Prostate gland (tissue), 2 donors: ENCODE measurements around the gene PRDM16.

Experiments used
- CTCF ChIP-seq, 4 experiments: fragments of 200-600 bp in 2 of 4; fragments of 450-650 bp in 2 of 4; sonication (generic) in 2 of 4; IDR thresholded peaks; 1 replicate in 3 of 4; 2 replicates in 1 of 4; pipeline ENCODE4 v1.5.1; 2016 to 2019; ENCODE audit warnings: antibody characterized with exemption in 4 of 4, mild to moderate bottlenecking in 2 of 4, moderate library complexity in 2 of 4
- POLR2A ChIP-seq: fragments of 450-650 bp; IDR thresholded peaks from one replicate; pipeline ENCODE4 v1.6.1; 2016; ENCODE audit warnings: antibody characterized with exemption, mild to moderate bottlenecking
- POLR2AphosphoS5 ChIP-seq: sonication (generic); formaldehyde crosslinking; IDR thresholded peaks from one replicate; pipeline ENCODE4 v1.6.1; 2017; ENCODE audit warnings: antibody characterized with exemption

GRCh38 chr1:3227351-3227704 lies 158.3 kb downstream of the PRDM16 start:
- TF ChIP-seq POLR2A (no peak), CTCF (IDR thresholded peaks at IDR 0.05) (no peak), POLR2AphosphoS5 (no peak)
